HCT116 (cell line): ENCODE results near the gene CDK11B. TPM values are rescaled to one million over a fixed set of nuclear protein-coding genes. Genes with fewer than 3 reads are reported as not detected.

Experiments
- ATAC-seq: fragments of 200-7000 bp; cut with Tn5 transposase; 2 replicates; pipeline ENCODE4 v1.9.1; 2020; ENCODE audit warnings: mild to moderate bottlenecking, moderate library complexity
- BruUV-seq: library from RNA; stranded (reverse); fragments of 400-500 nt; replicated peaks from 2 replicates; lab custom pipeline; 2021; lab: Mats Ljungman, UMichigan
- CTCF ChIA-PET: fragments of 300-600 bp; sonication (Branson Sonifier 250); formaldehyde crosslinking; loops from one replicate; lab custom pipeline; 2021; ENCODE audit warnings: antibody characterized with exemption; lab: Charles Lee
- POLR2A ChIA-PET: fragments of 300-600, 350-600 bp; sonication (Branson Sonifier 250); formaldehyde crosslinking; loops from one replicate; lab custom pipeline; 2021; ENCODE audit warnings: antibody characterized with exemption; lab: Charles Lee
- RAD21 ChIA-PET, 2 experiments: fragments of 300-600 bp; sonication (Branson Sonifier 250); formaldehyde crosslinking; loops; one replicate each; lab custom pipeline; 2023; ENCODE audit warnings: low total read pairs in 2 of 2; ENCODE audit not compliant: uncharacterized antibody in 2 of 2, unreplicated experiment in 2 of 2, low non-redundant PET in 1 of 2; lab: Charles Lee
- DNase-seq: peaks from one replicate; pipeline ENCODE4 v3.0.0-alpha.2; 2010; ENCODE audit warnings: low read depth, low spot score
- H2AFZ ChIP-seq: fragments of 200-600 bp; shearing (Covaris generic), sonication (generic); 2 replicates; pipeline ENCODE4 v1.6.1; 2017; ENCODE audit warnings: low read depth, mixed run types, mixed read lengths, antibody characterized with exemption, low read length; ENCODE audit not compliant: poor library complexity, severe bottlenecking
- H3K27ac ChIP-seq: 2 replicates; pipeline ENCODE4 v1.5.1; 2012; ENCODE audit warnings: low read depth, low read length
- H3K27me3 ChIP-seq: fragments of 200-600 bp; sonication (generic); 2 replicates; pipeline ENCODE4 v1.6.1; 2016; ENCODE audit warnings: mixed run types, low read length, mixed read lengths; ENCODE audit not compliant: insufficient read depth
- H3K36me3 ChIP-seq, 2 experiments: fragments of 200-500 bp in 1 of 2; fragments of 200-600 bp in 1 of 2; sonication (Bioruptor generic) in 1 of 2; sonication (generic) in 1 of 2; 2 replicates each; pipeline versions ENCODE4 v1.5.1 to v1.6.1; 2014 to 2016; ENCODE audit warnings: low read length in 2 of 2, inconsistent platforms in 1 of 2, mixed read lengths in 1 of 2, mixed run types in 1 of 2; ENCODE audit not compliant: insufficient read depth in 2 of 2, control insufficient read depth in 1 of 2
- H3K4me1 ChIP-seq, 2 experiments: fragments of 200-600 bp in 1 of 2; sonication (generic) in 1 of 2; 2 replicates each; pipeline versions ENCODE4 v1.5.1 to v1.6.1; 2012 to 2017; ENCODE audit warnings: low read length in 2 of 2, inconsistent platforms in 1 of 2, mild to moderate bottlenecking in 1 of 2, mixed read lengths in 1 of 2, mixed run types in 1 of 2, moderate library complexity in 1 of 2; ENCODE audit not compliant: insufficient read depth in 2 of 2, control insufficient read depth in 1 of 2
- H3K4me2 ChIP-seq: fragments of 200-600 bp; sonication (generic); 2 replicates; pipeline ENCODE4 v1.6.1; 2017; ENCODE audit warnings: mixed run types, low read length, mixed read lengths
- H3K4me3 ChIP-seq, 2 experiments: fragments of 200-600 bp in 1 of 2; sonication (generic) in 1 of 2; replicated peaks in 1 of 2; 2 replicates each; pipeline ENCODE4 v1.5.1; 2011 to 2016; ENCODE audit warnings: low read length in 2 of 2, control low read depth in 1 of 2, low read depth in 1 of 2, mild to moderate bottlenecking in 1 of 2, mixed read lengths in 1 of 2, mixed run types in 1 of 2
- H3K79me2 ChIP-seq: fragments of 200-600 bp; sonication (generic); 2 replicates; pipeline ENCODE4 v1.6.1; 2017; ENCODE audit warnings: mild to moderate bottlenecking, mixed run types, low read length, moderate library complexity, mixed read lengths; ENCODE audit not compliant: insufficient read depth
- H3K9ac ChIP-seq: fragments of 200-600 bp; sonication (generic); 2 replicates; pipeline ENCODE4 v1.6.1; 2016; ENCODE audit warnings: low read length, mixed read lengths
- H3K9me2 ChIP-seq: fragments of 200-600 bp; sonication (generic), shearing (Covaris generic); 2 replicates; pipeline ENCODE4 v1.6.1; 2017; ENCODE audit warnings: mixed run types, mild to moderate bottlenecking, moderate library complexity; ENCODE audit not compliant: insufficient read depth
- H3K9me3 ChIP-seq, 2 experiments: fragments of 200-500 bp in 1 of 2; fragments of 200-600 bp in 1 of 2; sonication (Bioruptor generic) in 1 of 2; sonication (generic) in 1 of 2; 2 replicates each; pipeline ENCODE4 v1.6.1; 2014 to 2017; ENCODE audit warnings: low read length in 2 of 2, mixed read lengths in 2 of 2, inconsistent platforms in 1 of 2, low read depth in 1 of 2, mild to moderate bottlenecking in 1 of 2, mixed run types in 1 of 2, moderate library complexity in 1 of 2; ENCODE audit not compliant: control insufficient read depth in 1 of 2, insufficient read depth in 1 of 2
- H4K20me1 ChIP-seq: fragments of 200-600 bp; sonication (generic), shearing (Covaris generic); 2 replicates; pipeline ENCODE4 v1.6.1; 2017; ENCODE audit warnings: mixed run types, mild to moderate bottlenecking, moderate library complexity; ENCODE audit not compliant: insufficient read depth
- ELF1 ChIP-seq: IDR thresholded peaks from 2 replicates; pipeline ENCODE4 v1.6.1; 2012; ENCODE audit warnings: low read depth, borderline replicate concordance
- FOSL1 ChIP-seq: IDR thresholded peaks from 2 replicates; pipeline ENCODE4 v1.6.1; 2012; ENCODE audit warnings: low read depth
- JUND ChIP-seq: IDR thresholded peaks from 2 replicates; pipeline ENCODE4 v1.6.1; 2012
- POLR2A ChIP-seq: IDR thresholded peaks from 2 replicates; pipeline ENCODE4 v1.7.0; 2011; ENCODE audit warnings: borderline replicate concordance; ENCODE audit not compliant: insufficient read depth, insufficient read length; ENCODE audit errors: extremely low read depth
- POLR2AphosphoS5 ChIP-seq: IDR thresholded peaks from 2 replicates; pipeline ENCODE4 v1.6.1; 2011; ENCODE audit warnings: mild to moderate bottlenecking, low read depth, low read length, moderate library complexity
- YY1 ChIP-seq: IDR thresholded peaks from 2 replicates; pipeline ENCODE4 v1.6.1; 2011; ENCODE audit warnings: low read length, low read depth, moderate library complexity, mild to moderate bottlenecking; ENCODE audit not compliant: insufficient replicate concordance; ENCODE audit errors: extremely low read depth
- ZFX ChIP-seq: fragments of 450-650 bp; IDR thresholded peaks from 2 replicates; pipeline ENCODE4 v1.6.1; 2017
- ZNF274 ChIP-seq: fragments of 200-500 bp; sonication (Bioruptor generic); IDR thresholded peaks from 2 replicates; pipeline ENCODE4 v1.6.1; 2014; ENCODE audit warnings: mild to moderate bottlenecking, low read depth, low read length, inconsistent platforms
- intact Hi-C: fragments of 100-400 bp; cut with micrococcal nuclease; formaldehyde crosslinking; loops from 2 replicates; pipeline ENCODE4 v1.10.0; 2022
- total RNA-seq: library from RNA; stranded (reverse); gene quantifications from one replicate; pipeline ENCODE4 v1.2.1, GENCODE V29; 2021; ENCODE audit not compliant: unreplicated experiment
- TF ChIP-seq, protein P1 (sequence below): IDR thresholded peaks from 2 replicates; pipeline ENCODE4 v1.6.1; 2012; ENCODE audit warnings: low read depth
- TF ChIP-seq, protein P2 (sequence below): IDR thresholded peaks from 2 replicates; pipeline ENCODE4 v1.6.1; 2012
- TF ChIP-seq, protein P3 (sequence below): IDR thresholded peaks from 2 replicates; pipeline ENCODE4 v1.6.1; 2011; ENCODE audit warnings: mild to moderate bottlenecking, low read length, moderate library complexity; ENCODE audit not compliant: insufficient replicate concordance; ENCODE audit errors: extremely low read depth

Gene CDK11B
- total RNA-seq, 1 experiment from 2014 or later, result 31.5 TPM

DNA sequence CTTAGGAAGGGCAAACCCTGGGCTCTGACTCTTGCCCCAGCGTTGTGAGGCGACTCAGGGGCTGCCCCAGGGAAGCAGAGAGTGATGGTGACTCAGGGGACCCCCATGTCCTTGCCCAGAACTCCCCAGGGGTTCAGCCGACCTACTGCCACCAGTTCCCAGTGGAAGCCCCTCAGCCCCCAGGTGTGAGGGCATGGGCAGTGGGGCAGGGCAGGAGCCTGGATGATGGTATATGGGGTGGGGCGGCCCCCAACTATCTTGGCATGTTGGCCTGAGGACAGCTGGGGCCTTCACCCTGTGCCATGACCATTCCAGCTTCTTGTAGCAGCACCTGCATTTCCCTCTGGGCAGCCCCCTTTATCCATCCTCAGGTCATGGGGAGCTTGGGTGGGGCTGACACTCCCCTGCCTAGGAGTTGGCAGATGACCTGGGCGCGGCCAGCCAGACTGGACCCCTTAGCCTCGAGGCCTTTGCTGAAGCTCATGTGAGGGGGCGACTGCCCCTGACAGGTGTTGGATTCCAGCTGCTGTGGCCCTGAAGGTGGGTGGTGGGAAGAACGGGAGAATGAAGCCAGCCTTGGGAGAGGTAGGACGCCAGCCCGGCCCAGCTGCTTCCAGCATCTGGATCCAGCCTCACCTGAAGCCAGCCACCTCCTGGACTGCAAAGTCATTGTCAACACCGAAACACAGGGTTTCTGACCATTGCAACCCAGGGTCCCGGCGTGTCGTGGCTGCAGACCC, 57.1 kb downstream of the CDK11B start:
- RAD21 ChIA-PET, result interaction anchor here in 1 of 2 experiments (0.7 kb wide), 1 partner anchor 675 kb away, joined by 3 read pairs; no protein-coding TSS in a partner anchor
- no TSS peak for BruUV-seq
- CTCF ChIA-PET, result no interaction called here
- H3K79me2 ChIP-seq, result no peaks in the 10 kb centered on the region
- no peak overlapping the region for H3K4me2 ChIP-seq
- no peak for DNase-seq
- no peak overlapping the region for H3K27ac ChIP-seq
- intact Hi-C loops, result no loop called here
- H3K36me3 ChIP-seq, result no peaks in the 10 kb centered on the region
- ATAC-seq, result no peak
- H4K20me1 ChIP-seq, result no peaks in the 10 kb centered on the region
- H3K9ac ChIP-seq, result no peak overlapping the region
- H3K9me2 ChIP-seq, result no peaks in the 10 kb centered on the region
- TF ChIP-seq POLR2AphosphoS5 (no peak), ZFX (no peak), YY1 (no peak), ZNF274 (no peak), POLR2A (no peak), ELF1 (no peak), FOSL1 (no peak), JUND (no peak)
- TF ChIP-seq, protein P1, sequence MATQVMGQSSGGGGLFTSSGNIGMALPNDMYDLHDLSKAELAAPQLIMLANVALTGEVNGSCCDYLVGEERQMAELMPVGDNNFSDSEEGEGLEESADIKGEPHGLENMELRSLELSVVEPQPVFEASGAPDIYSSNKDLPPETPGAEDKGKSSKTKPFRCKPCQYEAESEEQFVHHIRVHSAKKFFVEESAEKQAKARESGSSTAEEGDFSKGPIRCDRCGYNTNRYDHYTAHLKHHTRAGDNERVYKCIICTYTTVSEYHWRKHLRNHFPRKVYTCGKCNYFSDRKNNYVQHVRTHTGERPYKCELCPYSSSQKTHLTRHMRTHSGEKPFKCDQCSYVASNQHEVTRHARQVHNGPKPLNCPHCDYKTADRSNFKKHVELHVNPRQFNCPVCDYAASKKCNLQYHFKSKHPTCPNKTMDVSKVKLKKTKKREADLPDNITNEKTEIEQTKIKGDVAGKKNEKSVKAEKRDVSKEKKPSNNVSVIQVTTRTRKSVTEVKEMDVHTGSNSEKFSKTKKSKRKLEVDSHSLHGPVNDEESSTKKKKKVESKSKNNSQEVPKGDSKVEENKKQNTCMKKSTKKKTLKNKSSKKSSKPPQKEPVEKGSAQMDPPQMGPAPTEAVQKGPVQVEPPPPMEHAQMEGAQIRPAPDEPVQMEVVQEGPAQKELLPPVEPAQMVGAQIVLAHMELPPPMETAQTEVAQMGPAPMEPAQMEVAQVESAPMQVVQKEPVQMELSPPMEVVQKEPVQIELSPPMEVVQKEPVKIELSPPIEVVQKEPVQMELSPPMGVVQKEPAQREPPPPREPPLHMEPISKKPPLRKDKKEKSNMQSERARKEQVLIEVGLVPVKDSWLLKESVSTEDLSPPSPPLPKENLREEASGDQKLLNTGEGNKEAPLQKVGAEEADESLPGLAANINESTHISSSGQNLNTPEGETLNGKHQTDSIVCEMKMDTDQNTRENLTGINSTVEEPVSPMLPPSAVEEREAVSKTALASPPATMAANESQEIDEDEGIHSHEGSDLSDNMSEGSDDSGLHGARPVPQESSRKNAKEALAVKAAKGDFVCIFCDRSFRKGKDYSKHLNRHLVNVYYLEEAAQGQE, result no peak
- TF ChIP-seq, protein P2, sequence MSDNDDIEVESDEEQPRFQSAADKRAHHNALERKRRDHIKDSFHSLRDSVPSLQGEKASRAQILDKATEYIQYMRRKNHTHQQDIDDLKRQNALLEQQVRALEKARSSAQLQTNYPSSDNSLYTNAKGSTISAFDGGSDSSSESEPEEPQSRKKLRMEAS, result no peak
- TF ChIP-seq, protein P3, sequence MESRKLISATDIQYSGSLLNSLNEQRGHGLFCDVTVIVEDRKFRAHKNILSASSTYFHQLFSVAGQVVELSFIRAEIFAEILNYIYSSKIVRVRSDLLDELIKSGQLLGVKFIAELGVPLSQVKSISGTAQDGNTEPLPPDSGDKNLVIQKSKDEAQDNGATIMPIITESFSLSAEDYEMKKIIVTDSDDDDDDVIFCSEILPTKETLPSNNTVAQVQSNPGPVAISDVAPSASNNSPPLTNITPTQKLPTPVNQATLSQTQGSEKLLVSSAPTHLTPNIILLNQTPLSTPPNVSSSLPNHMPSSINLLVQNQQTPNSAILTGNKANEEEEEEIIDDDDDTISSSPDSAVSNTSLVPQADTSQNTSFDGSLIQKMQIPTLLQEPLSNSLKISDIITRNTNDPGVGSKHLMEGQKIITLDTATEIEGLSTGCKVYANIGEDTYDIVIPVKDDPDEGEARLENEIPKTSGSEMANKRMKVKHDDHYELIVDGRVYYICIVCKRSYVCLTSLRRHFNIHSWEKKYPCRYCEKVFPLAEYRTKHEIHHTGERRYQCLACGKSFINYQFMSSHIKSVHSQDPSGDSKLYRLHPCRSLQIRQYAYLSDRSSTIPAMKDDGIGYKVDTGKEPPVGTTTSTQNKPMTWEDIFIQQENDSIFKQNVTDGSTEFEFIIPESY, result no peak
- POLR2A ChIA-PET, result no interaction called here
- no peak overlapping the region for H2AFZ ChIP-seq
- peaks cover 10 to 34% of the 10 kb centered on the region in 2 experiments; a peak in 3 of 4 replicates for H3K4me1 ChIP-seq
- peaks cover 1% of the 10 kb centered on the region; the same call in 1 of the 2 replicates for H3K27me3 ChIP-seq
- H3K9me3 ChIP-seq, result no peaks in the 10 kb centered on the region
- H3K4me3 ChIP-seq, result no peak overlapping the region
